ENCODE results near the gene CRTC1. TPM values are rescaled to one million over a fixed set of nuclear protein-coding genes. Genes with fewer than 3 reads are reported as not detected.

The CRTC1 gene
- polyA plus RNA-seq, 2 of the 4 experiments (the other 2 are of a cell fraction): 0.87 to 4.0 TPM

DNA sequence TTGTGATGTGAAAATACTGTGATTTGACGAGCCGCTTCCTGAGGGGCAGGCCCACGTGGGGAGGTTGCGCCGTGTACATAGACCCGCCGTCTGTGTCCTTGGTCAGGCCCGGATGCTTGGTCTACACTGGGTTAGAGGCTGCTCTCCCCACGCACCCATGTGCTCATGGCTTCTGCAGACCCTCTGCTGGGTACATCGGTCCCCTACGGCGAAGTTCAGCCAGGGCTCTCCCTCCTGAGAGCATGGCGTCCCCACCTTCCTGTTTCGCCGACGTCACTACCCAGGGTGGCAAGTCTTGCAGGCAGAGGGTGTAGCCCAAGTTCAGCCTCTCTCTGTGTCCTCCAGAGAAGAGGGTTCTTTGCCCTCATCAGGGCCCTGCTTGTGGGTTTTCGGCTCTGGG, 96.6 kb downstream of the CRTC1 start:
- ATAC-seq: no peak
- no peak overlapping the region for H3K4me2 ChIP-seq
- peaks cover 13% of the 10 kb centered on the region for H3K4me1 ChIP-seq
- ChIA-PET POLR2A (no interaction called here), CTCF (interaction anchor here (0.6 to 1.5 kb wide), 2 partner anchors 9 to 91 kb away, joined by 3 to 6 read pairs; no protein-coding TSS in a partner anchor)
- no peaks in the 10 kb centered on the region for H3K9me3 ChIP-seq
- no peak for FAIRE-seq
- WGBS (ENCODE audit: missing lambda C conversion rate): 92% methylated on average over 11 of the region's 17 CpGs
- no peak overlapping the region for H3K4me3 ChIP-seq
- TF ChIP-seq KDM1A (IDR thresholded peaks at IDR 0.05; ENCODE audit: low read depth): no peak
- no peak for TF ChIP-seq FOSB (CRISPR knock-in tag; IDR thresholded peaks at IDR 0.05)
- no peak for DNase-seq (ENCODE audit: low read depth in 1 of 2, low spot score in 1 of 2)
- H3K27ac ChIP-seq: no peak overlapping the region

DNA sequence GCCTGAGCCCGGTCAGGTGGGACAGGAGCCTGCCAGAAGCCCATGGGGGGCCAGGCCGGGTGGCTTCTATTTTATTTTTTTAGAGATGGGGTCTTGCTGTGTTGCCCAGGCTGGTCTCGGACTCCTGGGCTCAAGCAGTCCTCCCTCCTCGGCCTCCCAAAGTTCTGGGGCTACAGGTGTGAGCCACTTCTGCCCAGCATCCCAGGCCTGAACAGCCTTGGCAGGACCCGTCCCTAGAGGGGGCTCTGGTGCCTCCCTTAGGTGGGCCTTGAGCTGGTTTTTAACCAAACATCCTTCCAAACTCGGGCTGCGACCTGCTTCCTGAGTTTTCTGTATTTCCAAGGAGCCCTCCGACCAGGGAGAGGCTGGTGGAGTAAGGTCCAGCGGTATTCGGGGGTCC, 97.2 kb downstream of the CRTC1 start:
- POLR2A ChIA-PET: no interaction called here
- Histone ChIP-seq H3K4me2 (no peak overlapping the region), H3K4me1 (peaks cover 18% of the 10 kb centered on the region), H3K9me3 (no peaks in the 10 kb centered on the region), H3K4me3 (no peak overlapping the region), H3K27ac (no peak overlapping the region)
- no peak for ATAC-seq
- DNase-seq (ENCODE audit: low read depth in 1 of 2, low spot score in 1 of 2): no peak
- CTCF ChIA-PET: interaction anchor here (1.5 kb wide), 1 partner anchor 9 kb away, joined by 6 read pairs; no protein-coding TSS in a partner anchor
- whole genome bisulfite sequencing (ENCODE audit: missing lambda C conversion rate): 0% methylated on average over 2 of the region's 10 CpGs
- no peak for FAIRE-seq
- no peak for TF ChIP-seq EHMT2 (IDR thresholded peaks at IDR 0.05; ENCODE audit: low read depth)
- TF ChIP-seq CHD2 (IDR thresholded peaks at IDR 0.05; ENCODE audit: low read length, partially characterized antibody): no peak
- TF ChIP-seq RNF2 (IDR thresholded peaks at IDR 0.05; ENCODE audit: borderline replicate concordance, low read depth): no peak
- no peak for TF ChIP-seq HDAC2 (IDR thresholded peaks at IDR 0.05)
- TF ChIP-seq FOSB (CRISPR knock-in tag; IDR thresholded peaks at IDR 0.05): no peak
- TF ChIP-seq FOSL2 (IDR thresholded peaks at IDR 0.05): no peak
- TF ChIP-seq FOSL2 (CRISPR knock-in tag; IDR thresholded peaks at IDR 0.05): no peak
- TF ChIP-seq, protein P1, sequence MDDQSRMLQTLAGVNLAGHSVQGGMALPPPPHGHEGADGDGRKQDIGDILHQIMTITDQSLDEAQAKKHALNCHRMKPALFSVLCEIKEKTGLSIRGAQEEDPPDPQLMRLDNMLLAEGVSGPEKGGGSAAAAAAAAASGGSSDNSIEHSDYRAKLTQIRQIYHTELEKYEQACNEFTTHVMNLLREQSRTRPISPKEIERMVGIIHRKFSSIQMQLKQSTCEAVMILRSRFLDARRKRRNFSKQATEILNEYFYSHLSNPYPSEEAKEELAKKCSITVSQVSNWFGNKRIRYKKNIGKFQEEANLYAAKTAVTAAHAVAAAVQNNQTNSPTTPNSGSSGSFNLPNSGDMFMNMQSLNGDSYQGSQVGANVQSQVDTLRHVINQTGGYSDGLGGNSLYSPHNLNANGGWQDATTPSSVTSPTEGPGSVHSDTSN (IDR thresholded peaks at IDR 0.05): no peak

DNA sequence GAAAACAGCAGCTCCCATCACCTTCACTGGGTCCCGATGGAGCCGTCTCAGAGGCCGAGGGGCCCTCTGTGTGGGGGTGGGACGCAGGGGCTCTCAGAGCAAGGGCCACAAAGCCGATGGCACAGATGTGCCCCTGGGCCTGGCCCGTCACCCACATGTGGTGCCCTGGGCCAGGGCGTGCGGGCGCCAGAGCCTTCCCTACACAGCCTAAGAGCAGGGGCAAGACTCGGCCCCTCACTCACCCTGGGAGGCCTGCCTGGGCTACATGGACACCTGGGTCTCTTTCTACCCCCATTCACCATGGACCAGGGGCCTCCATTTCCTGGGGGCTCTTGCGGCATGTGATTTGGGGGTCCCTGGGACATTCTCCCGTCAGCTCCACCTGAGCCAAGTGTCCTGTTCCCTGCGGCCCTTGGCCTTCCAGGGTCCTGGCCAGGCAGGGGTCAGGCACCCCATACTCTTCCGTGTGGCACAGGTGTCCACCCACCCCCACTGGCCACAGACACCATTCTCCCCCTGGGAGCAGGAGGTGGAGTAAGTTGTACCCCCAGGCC, 97.6 kb downstream of the CRTC1 start:
- H3K27ac ChIP-seq: no peak overlapping the region
- TF ChIP-seq, protein P2, sequence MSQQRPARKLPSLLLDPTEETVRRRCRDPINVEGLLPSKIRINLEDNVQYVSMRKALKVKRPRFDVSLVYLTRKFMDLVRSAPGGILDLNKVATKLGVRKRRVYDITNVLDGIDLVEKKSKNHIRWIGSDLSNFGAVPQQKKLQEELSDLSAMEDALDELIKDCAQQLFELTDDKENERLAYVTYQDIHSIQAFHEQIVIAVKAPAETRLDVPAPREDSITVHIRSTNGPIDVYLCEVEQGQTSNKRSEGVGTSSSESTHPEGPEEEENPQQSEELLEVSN (IDR thresholded peaks at IDR 0.05; ENCODE audit: borderline replicate concordance, low read depth): no peak
- TF ChIP-seq ZNF302 (CRISPR knock-in tag; IDR thresholded peaks at IDR 0.05) (no peak), ZFP36 (IDR thresholded peaks at IDR 0.05; ENCODE audit: borderline replicate concordance, partially characterized antibody) (no peak), GATA3 (IDR thresholded peaks at IDR 0.05; ENCODE audit: borderline replicate concordance) (no peak), MYC (IDR thresholded peaks at IDR 0.05; ENCODE audit: borderline replicate concordance, low read length) (no peak), KDM5A (IDR thresholded peaks at IDR 0.05) (no peak), MAZ (IDR thresholded peaks at IDR 0.05; ENCODE audit: borderline replicate concordance, low read depth, low read length) (no peak), TP53 (CRISPR knock-in tag; IDR thresholded peaks at IDR 0.05) (no peak)
- TF ChIP-seq, protein P3, sequence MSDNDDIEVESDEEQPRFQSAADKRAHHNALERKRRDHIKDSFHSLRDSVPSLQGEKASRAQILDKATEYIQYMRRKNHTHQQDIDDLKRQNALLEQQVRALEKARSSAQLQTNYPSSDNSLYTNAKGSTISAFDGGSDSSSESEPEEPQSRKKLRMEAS (IDR thresholded peaks at IDR 0.05): no peak
- no peak overlapping the region for H3K4me2 ChIP-seq
- DNase-seq (ENCODE audit: low read depth in 1 of 2, low spot score in 1 of 2): no peak
- WGBS (ENCODE audit: missing lambda C conversion rate): 90% methylated on average over 5 of the region's 14 CpGs
- ChIA-PET POLR2A (no interaction called here), CTCF (interaction anchor here (1.5 kb wide), 1 partner anchor 10 kb away, joined by 6 read pairs; no protein-coding TSS in a partner anchor)
- H3K9me3 ChIP-seq: no peaks in the 10 kb centered on the region
- no peak for ATAC-seq
- H3K4me3 ChIP-seq: no peak overlapping the region
- peaks cover 15% of the 10 kb centered on the region for H3K4me1 ChIP-seq
- no peak for FAIRE-seq

DNA sequence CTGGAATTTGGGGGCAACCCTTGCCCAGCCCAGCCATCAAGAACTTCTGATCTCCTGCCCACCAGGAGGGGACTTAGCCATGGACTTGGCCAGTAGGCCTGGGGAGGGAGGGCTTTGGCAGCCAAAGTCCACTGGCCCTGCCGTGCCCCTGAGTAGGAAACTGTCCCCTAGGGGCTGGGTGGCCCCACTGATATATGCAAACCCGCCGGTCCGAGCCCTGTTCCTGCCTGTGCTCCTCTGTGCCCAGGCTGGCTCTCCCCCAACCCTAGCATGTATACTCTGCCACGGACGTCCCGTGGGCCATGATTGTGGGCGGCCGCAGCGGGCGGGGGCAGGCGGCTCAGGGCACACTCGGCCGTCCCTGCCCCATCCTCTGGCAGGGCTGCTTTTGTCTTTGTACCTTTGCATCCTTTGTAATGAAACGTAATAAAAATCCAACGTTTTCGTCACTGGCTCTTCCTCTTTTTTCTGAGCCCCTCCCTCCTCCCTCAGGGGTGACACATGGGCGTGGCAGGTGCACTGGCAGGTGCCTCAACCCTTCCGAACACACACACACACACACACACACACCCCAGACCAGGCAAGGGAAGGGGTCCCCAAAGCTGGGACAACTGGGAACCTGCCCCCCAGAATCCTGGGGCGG, 98.5 kb downstream of the CRTC1 start:
- no peak for ATAC-seq
- no peak for DNase-seq (ENCODE audit: low read depth in 1 of 2, low spot score in 1 of 2)
- Histone ChIP-seq H3K4me3 (no peak overlapping the region), H3K4me1 (peaks cover 7% of the 10 kb centered on the region; the same call in 2 of the 3 replicates), H3K4me2 (no peak overlapping the region), H3K9me3 (no peaks in the 10 kb centered on the region), H3K27ac (no peak overlapping the region)
- POLR2A ChIA-PET: no interaction called here
- WGBS (ENCODE audit: missing lambda C conversion rate): 80% methylated on average over 15 of the region's 20 CpGs
- no peak for FAIRE-seq
- CTCF ChIA-PET: interaction anchor here (1.3 kb wide), 1 partner anchor 66 kb away, joined by 3 read pairs; no protein-coding TSS in a partner anchor
- TF ChIP-seq RFX5 (IDR thresholded peaks at IDR 0.05) (no peak), EHF (CRISPR knock-in tag; IDR thresholded peaks at IDR 0.05) (no peak), NPAS2 (CRISPR knock-in tag; IDR thresholded peaks at IDR 0.05; ENCODE audit: borderline replicate concordance) (no peak), RAD21 (conservative IDR thresholded peaks at IDR 0.05 in 1 of 2, IDR thresholded peaks at IDR 0.05 in 1 of 2) (no peak), MAZ (IDR thresholded peaks at IDR 0.05; ENCODE audit: borderline replicate concordance, low read depth, low read length) (no peak), BHLHE40 (IDR thresholded peaks at IDR 0.05; ENCODE audit: low read depth, low read length) (no peak), POLR2AphosphoS2 (conservative IDR thresholded peaks at IDR 0.05; ENCODE audit: low read length) (no peak)
- TF ChIP-seq, protein P4, sequence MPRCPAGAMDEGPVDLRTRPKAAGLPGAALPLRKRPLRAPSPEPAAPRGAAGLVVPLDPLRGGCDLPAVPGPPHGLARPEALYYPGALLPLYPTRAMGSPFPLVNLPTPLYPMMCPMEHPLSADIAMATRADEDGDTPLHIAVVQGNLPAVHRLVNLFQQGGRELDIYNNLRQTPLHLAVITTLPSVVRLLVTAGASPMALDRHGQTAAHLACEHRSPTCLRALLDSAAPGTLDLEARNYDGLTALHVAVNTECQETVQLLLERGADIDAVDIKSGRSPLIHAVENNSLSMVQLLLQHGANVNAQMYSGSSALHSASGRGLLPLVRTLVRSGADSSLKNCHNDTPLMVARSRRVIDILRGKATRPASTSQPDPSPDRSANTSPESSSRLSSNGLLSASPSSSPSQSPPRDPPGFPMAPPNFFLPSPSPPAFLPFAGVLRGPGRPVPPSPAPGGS (IDR thresholded peaks at IDR 0.05): no peak
- TF ChIP-seq, protein P3 (IDR thresholded peaks at IDR 0.05): no peak
- TF ChIP-seq, protein P5, sequence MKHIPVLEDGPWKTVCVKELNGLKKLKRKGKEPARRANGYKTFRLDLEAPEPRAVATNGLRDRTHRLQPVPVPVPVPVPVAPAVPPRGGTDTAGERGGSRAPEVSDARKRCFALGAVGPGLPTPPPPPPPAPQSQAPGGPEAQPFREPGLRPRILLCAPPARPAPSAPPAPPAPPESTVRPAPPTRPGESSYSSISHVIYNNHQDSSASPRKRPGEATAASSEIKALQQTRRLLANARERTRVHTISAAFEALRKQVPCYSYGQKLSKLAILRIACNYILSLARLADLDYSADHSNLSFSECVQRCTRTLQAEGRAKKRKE (CRISPR knock-in tag; IDR thresholded peaks at IDR 0.05; ENCODE audit: low read depth): no peak

Data from A549 (cell line).